Prostate gland (tissue), 2 donors: Measurements from ENCODE around the gene THRB. TPM values are rescaled to one million over a fixed set of nuclear protein-coding genes. Genes with fewer than 3 reads are reported as not detected.

Source experiments
- DNase-seq: peaks from one replicate; pipeline ENCODE4 v3.0.0-alpha.2; 2019; ENCODE audit warnings: low spot score
- H3K27ac ChIP-seq, 2 donors: fragments of 200-600 bp; sonication (generic); 2 replicates each; pipeline ENCODE4 v1.5.1; 2017 to 2019
- H3K27me3 ChIP-seq: fragments of 200-600 bp; sonication (generic); replicated peaks from 2 replicates; pipeline ENCODE4 v1.5.1; 2019; ENCODE audit not compliant: insufficient read depth
- H3K36me3 ChIP-seq, 2 donors: fragments of 200-600 bp; sonication (generic); 1 replicate in 1 of 2; 2 replicates in 1 of 2; pipeline versions ENCODE4 v1.5.1 to v1.8.1; 2017 to 2019
- H3K4me1 ChIP-seq: fragments of 200-600 bp; sonication (generic); replicated peaks from 2 replicates; pipeline ENCODE4 v1.5.1; 2019
- H3K4me3 ChIP-seq, 2 donors: fragments of 200-600 bp; sonication (generic); 2 replicates each; pipeline ENCODE4 v1.5.1; 2017 to 2019
- H3K9me3 ChIP-seq: fragments of 200-600 bp; sonication (generic); 2 replicates; pipeline ENCODE4 v1.5.1; 2017
- CTCF ChIP-seq, 4 experiments: fragments of 200-600 bp in 2 of 4; fragments of 450-650 bp in 2 of 4; sonication (generic) in 2 of 4; IDR thresholded peaks; 1 replicate in 3 of 4; 2 replicates in 1 of 4; pipeline ENCODE4 v1.5.1; 2016 to 2019; ENCODE audit warnings: antibody characterized with exemption in 4 of 4, mild to moderate bottlenecking in 2 of 4, moderate library complexity in 2 of 4
- POLR2A ChIP-seq: fragments of 450-650 bp; IDR thresholded peaks from one replicate; pipeline ENCODE4 v1.6.1; 2016; ENCODE audit warnings: antibody characterized with exemption, mild to moderate bottlenecking
- POLR2AphosphoS5 ChIP-seq: sonication (generic); formaldehyde crosslinking; IDR thresholded peaks from one replicate; pipeline ENCODE4 v1.6.1; 2017; ENCODE audit warnings: antibody characterized with exemption
- WGBS: methylation state at CpG from one replicate; pipeline ENCODE4 v1.1.5; 2018; 5-methylcytosine and 5-hydroxymethylcytosine counted together
- intact Hi-C: fragments of 100-400 bp; cut with DNase I; formaldehyde crosslinking; loops from one replicate; pipeline ENCODE4 v1.14.2; 2022
- total RNA-seq, 2 donors: library from RNA; depleted of rRNA; stranded (reverse); fragments of >200 nt; gene quantifications; one replicate each; pipeline ENCODE4 v1.1.0, GENCODE V29; 2016

The THRB gene
- total RNA-seq, 2 donors from 2014 or later: 13.0 to 39.6 TPM

GRCh38 chr3:24199775-24200247 lies 294.8 kb downstream of the THRB start:
- TF ChIP-seq POLR2AphosphoS5: no peak
- no peak for TF ChIP-seq POLR2A
- TF ChIP-seq CTCF (IDR thresholded peaks at IDR 0.05): no peak
- intact Hi-C loops: no loop called here
- WGBS: 64% methylated on average over 5 of the region's 5 CpGs

GRCh38 chr3:24199300-24199699 lies 295.4 kb downstream of the THRB start:
- H3K27me3 ChIP-seq: no peaks in the 10 kb centered on the region
- H3K4me3 ChIP-seq: no peak overlapping the region
- H3K36me3 ChIP-seq: no peaks in the 10 kb centered on the region
- H3K9me3 ChIP-seq: no peaks in the 10 kb centered on the region
- no peak for DNase-seq
- WGBS: 60% methylated on average over 2 of the region's 2 CpGs
- intact Hi-C loops: no loop called here
- TF ChIP-seq CTCF (IDR thresholded peaks at IDR 0.05) (no peak), POLR2AphosphoS5 (no peak), POLR2A (no peak)
- H3K4me1 ChIP-seq: no peaks in the 10 kb centered on the region
- no peak overlapping the region for H3K27ac ChIP-seq

More at GRCh38 chr3:24199775-24200247, 294.8 kb downstream of the THRB start:
- DNase-seq: no peak
- Histone ChIP-seq H3K27me3 (no peaks in the 10 kb centered on the region), H3K4me1 (no peaks in the 10 kb centered on the region), H3K4me3 (no peak overlapping the region), H3K36me3 (no peaks in the 10 kb centered on the region), H3K9me3 (no peaks in the 10 kb centered on the region), H3K27ac (no peak overlapping the region)

- TF ChIP-seq POLR2A: no peak
- no peak for TF ChIP-seq POLR2AphosphoS5
- 86% methylated on average over 1 of the region's 1 CpG for WGBS
Observed at GRCh38 chr3:24198728-24199127, 295.9 kb downstream of the THRB start.

GRCh38 chr3:24197809-24198208 lies 296.8 kb downstream of the THRB start:
- Histone ChIP-seq H3K9me3 (no peaks in the 10 kb centered on the region), H3K4me1 (no peaks in the 10 kb centered on the region), H3K4me3 (no peak overlapping the region), H3K27ac (no peak overlapping the region), H3K27me3 (no peaks in the 10 kb centered on the region), H3K36me3 (no peaks in the 10 kb centered on the region)
- TF ChIP-seq POLR2A: no peak
- TF ChIP-seq POLR2AphosphoS5: no peak
- no peak for TF ChIP-seq CTCF (IDR thresholded peaks at IDR 0.05)
- 78% methylated on average over 5 of the region's 5 CpGs for WGBS
- DNase-seq: no peak
- intact Hi-C loops: no loop called here

More at GRCh38 chr3:24198728-24199127, 295.9 kb downstream of the THRB start:
- no peaks in the 10 kb centered on the region for H3K36me3 ChIP-seq
- H3K27ac ChIP-seq: no peak overlapping the region
- no peaks in the 10 kb centered on the region for H3K9me3 ChIP-seq
- intact Hi-C loops: no loop called here
- no peaks in the 10 kb centered on the region for H3K27me3 ChIP-seq
- no peak for DNase-seq
- no peak overlapping the region for H3K4me3 ChIP-seq
- no peaks in the 10 kb centered on the region for H3K4me1 ChIP-seq

- no peak overlapping the region for H3K27ac ChIP-seq
- DNase-seq: no peak
- intact Hi-C loops: no loop called here
- no peaks in the 10 kb centered on the region for H3K27me3 ChIP-seq
- TF ChIP-seq CTCF (IDR thresholded peaks at IDR 0.05): no peak
- TF ChIP-seq POLR2A: no peak
- no peak for TF ChIP-seq POLR2AphosphoS5
- no peaks in the 10 kb centered on the region for H3K9me3 ChIP-seq
- H3K36me3 ChIP-seq: no peaks in the 10 kb centered on the region
- H3K4me1 ChIP-seq: no peaks in the 10 kb centered on the region
- H3K4me3 ChIP-seq: no peak overlapping the region
Observed at GRCh38 chr3:24196526-24196925, 298.1 kb downstream of the THRB start.
